Measurements from ENCODE around the gene MAP2. TPM values are rescaled to one million over a fixed set of nuclear protein-coding genes. Genes with fewer than 3 reads are reported as not detected.
A peak's percentile ranks its signal among the peaks of the same experiment; 100 is the strongest.

Gene MAP2, protein sequence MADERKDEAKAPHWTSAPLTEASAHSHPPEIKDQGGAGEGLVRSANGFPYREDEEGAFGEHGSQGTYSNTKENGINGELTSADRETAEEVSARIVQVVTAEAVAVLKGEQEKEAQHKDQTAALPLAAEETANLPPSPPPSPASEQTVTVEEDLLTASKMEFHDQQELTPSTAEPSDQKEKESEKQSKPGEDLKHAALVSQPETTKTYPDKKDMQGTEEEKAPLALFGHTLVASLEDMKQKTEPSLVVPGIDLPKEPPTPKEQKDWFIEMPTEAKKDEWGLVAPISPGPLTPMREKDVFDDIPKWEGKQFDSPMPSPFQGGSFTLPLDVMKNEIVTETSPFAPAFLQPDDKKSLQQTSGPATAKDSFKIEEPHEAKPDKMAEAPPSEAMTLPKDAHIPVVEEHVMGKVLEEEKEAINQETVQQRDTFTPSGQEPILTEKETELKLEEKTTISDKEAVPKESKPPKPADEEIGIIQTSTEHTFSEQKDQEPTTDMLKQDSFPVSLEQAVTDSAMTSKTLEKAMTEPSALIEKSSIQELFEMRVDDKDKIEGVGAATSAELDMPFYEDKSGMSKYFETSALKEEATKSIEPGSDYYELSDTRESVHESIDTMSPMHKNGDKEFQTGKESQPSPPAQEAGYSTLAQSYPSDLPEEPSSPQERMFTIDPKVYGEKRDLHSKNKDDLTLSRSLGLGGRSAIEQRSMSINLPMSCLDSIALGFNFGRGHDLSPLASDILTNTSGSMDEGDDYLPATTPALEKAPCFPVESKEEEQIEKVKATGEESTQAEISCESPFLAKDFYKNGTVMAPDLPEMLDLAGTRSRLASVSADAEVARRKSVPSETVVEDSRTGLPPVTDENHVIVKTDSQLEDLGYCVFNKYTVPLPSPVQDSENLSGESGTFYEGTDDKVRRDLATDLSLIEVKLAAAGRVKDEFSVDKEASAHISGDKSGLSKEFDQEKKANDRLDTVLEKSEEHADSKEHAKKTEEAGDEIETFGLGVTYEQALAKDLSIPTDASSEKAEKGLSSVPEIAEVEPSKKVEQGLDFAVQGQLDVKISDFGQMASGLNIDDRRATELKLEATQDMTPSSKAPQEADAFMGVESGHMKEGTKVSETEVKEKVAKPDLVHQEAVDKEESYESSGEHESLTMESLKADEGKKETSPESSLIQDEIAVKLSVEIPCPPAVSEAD (N-terminal part only)
- total RNA-seq, result 10 to 100 TPM in 2 of 10 donors, 1 to 10 TPM in 8; 4.5 to 15.5 (median 5.9) TPM
- polyA plus RNA-seq, result 1 to 10 TPM; 3.5 to 3.6 TPM
- long read RNA-seq, donor 1, partial matches to known transcripts, result 2 of 3 reads
- long read RNA-seq, donor 1, other reads (novel, unspliced or antisense), result 1 of 3 reads
- long read RNA-seq, donor 2, partial matches to known transcripts, result 1 of 5 reads
- long read RNA-seq, donor 2, other reads (novel, unspliced or antisense), result 3 of 5 reads
- long read RNA-seq, donor 3, partial matches to known transcripts, result 4 of 7 reads
- long read RNA-seq, donor 3, other reads (novel, unspliced or antisense), result 3 of 7 reads

DNA sequence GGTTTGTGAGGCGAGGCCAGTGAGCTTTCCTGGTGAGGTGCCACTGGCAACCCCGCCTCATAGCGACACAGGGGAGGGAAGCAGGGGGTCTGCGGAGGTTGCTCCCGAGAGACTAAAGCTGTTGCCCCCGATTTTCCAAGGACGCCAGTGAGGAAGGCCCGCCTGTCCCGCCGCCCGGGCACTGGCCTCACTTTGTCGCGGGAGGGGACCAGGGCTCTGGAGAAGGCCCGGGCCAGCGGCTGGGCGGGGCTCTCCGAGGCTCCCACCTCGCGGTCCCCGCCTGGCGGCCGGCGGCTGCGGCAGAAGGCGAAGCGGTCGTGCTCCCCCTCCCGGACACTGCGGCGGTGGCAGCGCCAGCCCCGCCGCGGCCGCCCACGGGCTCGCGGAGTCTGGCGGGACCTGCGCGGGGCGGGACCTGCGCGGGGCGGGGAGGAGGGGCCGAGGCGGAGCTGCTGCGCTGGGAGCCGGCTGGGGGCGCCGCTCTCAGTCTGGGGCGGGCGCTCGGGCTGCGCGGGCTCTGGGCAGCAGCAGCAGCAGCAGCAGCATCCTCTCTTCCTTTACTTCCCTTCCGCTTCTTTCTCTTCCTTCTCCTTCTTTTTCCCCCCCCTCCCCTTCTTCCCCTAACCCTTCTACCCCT is at the start of gene MAP2:
TSS of gene MAP2 (plus strand) at position 486 of the 637 bp plus-strand sequence. CDS start 229,124 bp downstream, outside the sequence.
- Histone ChIP-seq H3K4me1 (peaks cover 0 to 34% (median 15%) of the 10 kb centered on the region in 9 donors), H3K9me3 (no peaks in the 10 kb centered on the region), H3K36me3 (no peaks in the 10 kb centered on the region), H3K4me3 (peak within 1 kb of the TSS; percentile 53 to 87 (median 70)), H3K27ac (peak within 1 kb of the TSS in 7 of 10 donors; percentile 11 to 71 (median 48)), H3K27me3 (peaks cover 0 to 28% (median 0%) of the 10 kb centered on the region in 7 donors)
- TF ChIP-seq, protein P1, sequence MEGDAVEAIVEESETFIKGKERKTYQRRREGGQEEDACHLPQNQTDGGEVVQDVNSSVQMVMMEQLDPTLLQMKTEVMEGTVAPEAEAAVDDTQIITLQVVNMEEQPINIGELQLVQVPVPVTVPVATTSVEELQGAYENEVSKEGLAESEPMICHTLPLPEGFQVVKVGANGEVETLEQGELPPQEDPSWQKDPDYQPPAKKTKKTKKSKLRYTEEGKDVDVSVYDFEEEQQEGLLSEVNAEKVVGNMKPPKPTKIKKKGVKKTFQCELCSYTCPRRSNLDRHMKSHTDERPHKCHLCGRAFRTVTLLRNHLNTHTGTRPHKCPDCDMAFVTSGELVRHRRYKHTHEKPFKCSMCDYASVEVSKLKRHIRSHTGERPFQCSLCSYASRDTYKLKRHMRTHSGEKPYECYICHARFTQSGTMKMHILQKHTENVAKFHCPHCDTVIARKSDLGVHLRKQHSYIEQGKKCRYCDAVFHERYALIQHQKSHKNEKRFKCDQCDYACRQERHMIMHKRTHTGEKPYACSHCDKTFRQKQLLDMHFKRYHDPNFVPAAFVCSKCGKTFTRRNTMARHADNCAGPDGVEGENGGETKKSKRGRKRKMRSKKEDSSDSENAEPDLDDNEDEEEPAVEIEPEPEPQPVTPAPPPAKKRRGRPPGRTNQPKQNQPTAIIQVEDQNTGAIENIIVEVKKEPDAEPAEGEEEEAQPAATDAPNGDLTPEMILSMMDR (IDR thresholded peaks at IDR 0.05), result peak; percentile 71 to 100 (median 96)
- ATAC-seq (peak; percentile 95 to 100 (median 98)), DNase-seq (peak; percentile 84 to 89)
- 3% methylated on average over 39 to 57 of the region's 57 CpGs for WGBS, 2 donors
- intact Hi-C loops (cut with DNase I), result loop anchor here in 9 of 10 donors (1.0 to 10.0 kb wide), 9 partner anchors 71 to 154 kb away; no protein-coding TSS in a partner anchor

DNA sequence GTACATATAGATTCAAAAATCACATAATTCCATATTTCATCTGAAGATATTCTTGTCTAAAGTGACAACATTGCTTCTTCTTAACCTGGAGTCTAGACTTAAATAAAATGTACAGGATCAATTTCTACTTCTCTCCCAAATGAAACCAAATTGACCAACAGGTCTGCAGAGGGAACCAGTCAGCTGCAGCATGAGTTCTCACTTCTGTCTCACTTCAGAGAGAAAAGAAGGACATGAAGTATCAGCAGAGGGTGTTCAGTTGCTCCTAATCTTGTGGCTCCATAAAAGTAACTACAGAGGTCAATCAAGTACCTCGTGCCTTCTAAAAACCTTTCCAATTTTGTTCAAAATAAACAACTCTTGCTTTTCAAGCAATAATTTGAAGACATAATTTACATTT is 47.2 kb upstream of the MAP2 start:
- WGBS, 2 donors, result 82 to 90% methylated on average over 1 of the region's 1 CpG
- no peaks in the 10 kb centered on the region for H3K27me3 ChIP-seq
- H3K9me3 ChIP-seq, result peaks cover 0 to 60% (median 19%) of the 10 kb centered on the region in 11 donors
- H3K36me3 ChIP-seq, result no peaks in the 10 kb centered on the region
- no peak overlapping the region for H3K27ac ChIP-seq
- intact Hi-C loops (cut with DNase I), result no loop called here
- H3K4me1 ChIP-seq, result no peaks in the 10 kb centered on the region
- no peak for ATAC-seq
- no peak overlapping the region for H3K4me3 ChIP-seq
- TF ChIP-seq, protein P1 (IDR thresholded peaks at IDR 0.05), result no peak
- DNase-seq, result no peak

DNA sequence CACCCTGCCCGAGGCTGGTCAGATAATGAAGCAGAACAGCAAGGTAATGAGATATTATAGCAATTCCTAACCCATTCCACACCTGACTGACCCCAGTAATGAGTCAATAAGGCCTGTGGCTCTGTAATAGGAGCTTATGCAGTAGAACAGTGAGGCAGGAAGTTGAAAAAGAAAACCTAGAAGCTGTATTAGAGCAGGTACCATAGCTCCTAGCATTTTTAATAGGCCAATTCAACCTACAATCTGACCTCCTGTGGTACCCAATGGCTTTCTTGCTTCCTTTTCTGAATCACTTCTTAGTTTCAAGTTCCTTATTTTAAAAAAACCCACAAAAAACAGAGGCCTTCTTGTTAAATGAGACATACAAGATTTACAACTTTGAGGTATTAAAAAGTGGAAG is 43.6 kb upstream of the MAP2 start:
- DNase-seq (no peak), ATAC-seq (no peak)
- H3K36me3 ChIP-seq, result no peaks in the 10 kb centered on the region
- intact Hi-C loops (cut with DNase I), result no loop called here
- H3K27ac ChIP-seq, result no peak overlapping the region
- TF ChIP-seq, protein P1 (IDR thresholded peaks at IDR 0.05), result no peak
- H3K9me3 ChIP-seq, result peaks cover 0 to 29% (median 14%) of the 10 kb centered on the region in 11 donors
- H3K4me3 ChIP-seq, result no peak overlapping the region
- no peaks in the 10 kb centered on the region for H3K27me3 ChIP-seq
- H3K4me1 ChIP-seq, result no peaks in the 10 kb centered on the region
- 67% methylated on average over 1 of the region's 1 CpG for WGBS, 2 donors
